ENCODE data around the gene CEP95.
"Not testable (repeated sequence)": the region's sequence is repeated elsewhere in the genome, so short reads cannot be mapped to it uniquely, and the experiment has no call there.

Gene CEP95, protein sequence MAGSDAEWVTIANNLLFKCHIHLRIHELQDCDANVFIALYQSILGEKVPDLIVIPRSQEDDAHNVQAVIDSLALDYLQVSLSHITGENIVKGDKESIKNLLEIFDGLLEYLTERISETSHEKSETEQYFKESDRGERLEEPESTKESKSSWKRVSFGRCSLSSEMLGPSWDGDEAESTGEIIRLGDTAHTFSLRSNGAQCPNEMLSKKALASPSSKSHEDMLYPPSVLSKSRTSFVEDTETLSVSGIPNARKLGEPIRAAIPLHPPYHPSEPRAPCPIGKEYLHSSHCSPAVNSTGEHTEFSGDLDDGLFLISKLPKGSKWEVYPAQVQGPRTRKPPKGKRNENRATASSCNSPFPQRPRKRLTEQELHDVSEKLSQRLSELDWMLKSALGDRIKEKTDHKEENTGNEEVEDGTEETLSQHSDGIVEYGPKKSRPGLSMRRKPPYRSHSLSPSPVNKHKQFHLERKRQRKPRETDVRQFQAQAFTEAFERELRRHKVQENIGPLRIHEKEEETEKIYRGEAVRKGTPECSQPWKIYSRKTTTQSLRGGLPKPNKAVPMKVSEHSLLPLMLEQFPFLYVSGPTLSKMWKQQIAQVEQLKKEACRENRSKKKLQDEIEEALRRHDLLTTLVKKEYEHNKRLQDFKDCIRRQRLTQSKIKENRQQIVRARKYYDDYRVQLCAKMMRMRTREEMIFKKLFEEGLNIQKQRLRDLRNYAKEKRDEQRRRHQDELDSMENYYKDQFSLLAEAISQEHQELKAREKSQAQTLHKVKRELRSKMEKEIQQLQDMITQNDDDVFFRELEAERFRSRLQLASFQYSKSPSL

DNA sequence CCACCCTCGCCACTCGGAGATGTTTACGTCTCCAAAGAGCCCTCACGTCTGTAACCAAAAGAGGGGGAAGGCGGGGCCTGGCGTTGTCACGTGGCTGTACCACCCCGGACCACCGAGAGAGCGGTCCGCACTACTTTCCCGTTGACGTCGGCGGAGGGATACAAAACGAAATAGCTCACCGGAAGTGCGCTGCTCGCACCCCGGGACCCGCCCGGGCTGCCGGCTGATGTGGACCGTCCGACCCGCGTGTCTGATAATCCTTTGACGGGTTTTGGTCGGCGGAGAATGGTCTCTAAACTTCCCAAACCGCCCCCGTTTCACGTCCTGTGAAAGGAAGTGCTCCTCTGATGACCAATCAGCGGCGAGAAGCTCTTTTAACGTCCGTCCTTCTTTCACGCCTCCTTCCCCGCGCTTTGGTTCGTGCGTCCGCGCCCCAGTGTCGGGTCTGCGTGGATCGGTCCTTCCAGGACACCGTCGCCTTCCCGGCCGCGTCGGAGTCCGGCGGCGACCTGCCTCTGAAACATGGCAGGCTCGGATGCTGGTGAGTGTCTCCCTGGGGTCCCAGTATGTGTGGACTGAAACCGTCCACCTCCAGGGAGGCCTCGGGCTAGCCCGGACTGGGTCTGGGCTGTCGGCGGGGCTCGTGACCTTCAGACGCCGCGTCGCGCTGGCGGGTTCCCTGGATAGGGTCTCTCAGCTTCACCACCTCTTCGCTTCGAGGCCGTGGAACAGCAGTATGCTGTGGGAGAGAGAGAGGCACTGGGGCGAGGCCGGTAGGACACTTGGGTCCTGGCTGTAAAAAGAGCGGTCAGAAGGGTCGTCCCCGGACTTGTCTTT, at the start of gene CEP95:
TSS of gene CEP95 (plus strand) at position 402 of the 837 bp plus-strand sequence. CDS start at position 523, 121 bp downstream.
- DNase-seq (ENCODE audit: insufficient read length, low spot score) (peak; percentile 63), FAIRE-seq (peak; percentile 87)

DNA sequence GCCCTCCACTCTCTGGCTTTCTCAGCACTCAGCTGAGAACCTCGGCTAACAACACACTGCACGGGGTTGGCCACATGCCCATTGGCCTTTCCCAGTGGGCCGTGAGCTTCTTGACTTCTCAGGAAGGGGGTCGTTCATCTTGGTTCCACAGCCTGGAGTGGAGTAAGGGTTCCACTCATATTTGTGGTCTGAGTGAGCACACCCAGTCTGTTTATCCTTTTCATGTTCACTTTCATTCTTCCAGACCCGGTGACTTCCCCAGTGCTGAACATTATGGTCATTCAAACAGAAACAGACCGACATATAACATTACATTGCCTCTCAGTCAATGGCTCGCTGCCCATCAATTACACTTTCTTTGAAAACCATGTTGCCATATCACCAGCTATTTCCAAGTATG, 49.6 kb upstream of the CEP95 start:
- no peak for FAIRE-seq

DNA sequence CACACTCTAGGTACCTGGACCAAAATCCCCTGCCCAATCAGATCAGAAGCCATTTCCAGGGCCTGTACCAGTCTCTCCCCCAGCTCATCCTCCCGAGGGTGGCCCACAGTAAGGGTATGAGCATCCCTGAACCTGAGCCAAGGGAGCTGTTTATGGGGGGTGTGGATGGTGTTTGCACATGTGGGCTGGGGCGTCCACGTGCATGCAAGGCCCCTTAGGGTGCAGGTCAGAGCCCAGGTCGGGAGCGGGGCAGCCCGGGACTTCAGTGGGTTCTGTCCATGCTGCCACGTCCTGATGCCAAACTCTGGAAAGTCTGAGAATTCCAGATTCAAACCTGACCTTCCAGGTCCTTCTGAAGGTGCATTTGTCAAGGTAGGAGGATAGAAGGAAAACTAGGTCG, 48.0 kb upstream of the CEP95 start:
- no peak for DNase-seq (ENCODE audit: insufficient read length, low spot score)
- FAIRE-seq = no peak

More for the DNA sequence above, 49.6 kb upstream of the CEP95 start:
- DNase-seq (ENCODE audit: insufficient read length, low spot score) = no peak

DNA sequence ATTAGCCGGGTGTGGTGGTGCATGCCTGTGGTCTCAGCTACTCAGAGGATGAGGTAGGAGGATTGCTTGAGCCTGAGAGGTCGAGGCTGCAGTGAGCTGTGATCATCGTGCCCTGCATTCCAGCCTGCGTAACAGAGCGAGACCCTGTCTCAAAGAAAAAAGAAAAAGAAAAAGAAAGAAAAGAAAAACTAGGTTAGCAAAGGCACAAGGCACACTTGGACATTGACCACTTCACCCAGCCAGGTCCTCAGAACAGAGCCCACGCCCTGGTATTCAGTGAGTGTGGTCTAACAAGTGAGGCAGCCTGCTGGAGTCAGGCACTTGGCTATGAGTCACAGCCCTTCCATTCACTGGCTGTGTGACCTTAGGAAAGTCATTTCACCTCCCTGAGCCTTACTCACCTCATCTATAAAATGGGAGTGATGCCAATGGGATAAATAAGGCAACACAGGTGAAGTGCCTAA, 47.5 kb upstream of the CEP95 start:
- DNase-seq (ENCODE audit: insufficient read length, low spot score) (no peak), FAIRE-seq (no peak)

DNA sequence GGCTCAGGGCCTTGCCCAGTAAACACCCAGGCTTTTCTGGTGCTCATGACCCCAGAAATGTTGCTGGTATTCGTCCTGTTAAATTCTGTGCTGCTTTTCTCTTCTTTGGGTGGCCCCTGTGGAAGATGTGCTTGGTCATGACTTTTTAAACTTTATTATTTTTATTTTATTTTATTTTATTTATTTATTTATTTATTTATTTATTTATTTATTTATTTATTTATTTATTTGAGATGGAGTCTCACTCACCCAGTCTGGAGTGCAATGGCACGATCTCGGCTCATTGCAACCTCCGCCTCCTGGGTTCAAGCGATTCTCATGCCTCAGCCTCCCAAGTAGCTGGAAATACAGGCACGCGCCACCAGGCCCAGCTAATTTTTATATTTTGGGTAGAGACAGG, 47.0 kb upstream of the CEP95 start:
- not testable (repeated sequence) for FAIRE-seq; DNase-seq (ENCODE audit: insufficient read length, low spot score)

DNA sequence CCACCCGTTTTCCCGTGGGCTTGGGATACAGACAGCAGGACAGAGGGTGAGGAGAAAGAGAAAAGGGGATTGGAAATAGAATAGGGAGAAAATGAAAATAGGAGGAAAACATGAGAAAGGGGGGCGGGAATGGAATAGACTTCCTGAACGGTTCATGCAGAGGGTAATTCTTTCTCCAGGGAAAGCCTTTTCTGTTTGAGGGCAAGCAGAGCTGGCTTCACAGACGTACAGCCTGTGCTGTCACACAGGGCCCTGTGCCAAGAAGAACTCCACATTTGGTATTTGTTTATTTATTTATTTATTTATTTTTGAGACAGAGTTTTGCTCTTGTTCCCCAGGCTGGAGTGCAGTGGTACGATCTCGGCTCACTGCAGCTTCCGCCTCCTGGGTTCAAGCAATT, 45.8 kb upstream of the CEP95 start:
- FAIRE-seq = no peak
- no peak for DNase-seq (ENCODE audit: insufficient read length, low spot score)

DNA sequence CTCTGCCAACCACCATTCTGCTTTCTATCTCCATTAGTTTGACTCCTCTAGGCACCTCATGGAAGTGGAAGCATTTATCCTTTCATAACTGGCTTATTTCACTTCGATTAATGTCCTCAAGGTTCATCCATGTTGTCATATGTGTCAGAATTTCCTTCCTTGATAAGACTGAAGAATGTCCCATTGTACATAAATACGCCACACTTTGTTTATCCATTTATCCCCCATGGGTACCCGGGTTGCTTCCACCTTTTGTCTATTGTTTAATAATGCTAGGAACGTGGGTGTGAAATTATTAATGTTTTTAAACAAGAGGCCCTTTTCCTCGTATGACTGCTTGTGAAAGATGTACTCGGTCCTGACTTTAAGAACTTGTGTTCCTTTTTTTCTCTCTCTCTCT, 45.0 kb upstream of the CEP95 start:
- DNase-seq (ENCODE audit: insufficient read length, low spot score) = no peak
- no peak for FAIRE-seq

DNA sequence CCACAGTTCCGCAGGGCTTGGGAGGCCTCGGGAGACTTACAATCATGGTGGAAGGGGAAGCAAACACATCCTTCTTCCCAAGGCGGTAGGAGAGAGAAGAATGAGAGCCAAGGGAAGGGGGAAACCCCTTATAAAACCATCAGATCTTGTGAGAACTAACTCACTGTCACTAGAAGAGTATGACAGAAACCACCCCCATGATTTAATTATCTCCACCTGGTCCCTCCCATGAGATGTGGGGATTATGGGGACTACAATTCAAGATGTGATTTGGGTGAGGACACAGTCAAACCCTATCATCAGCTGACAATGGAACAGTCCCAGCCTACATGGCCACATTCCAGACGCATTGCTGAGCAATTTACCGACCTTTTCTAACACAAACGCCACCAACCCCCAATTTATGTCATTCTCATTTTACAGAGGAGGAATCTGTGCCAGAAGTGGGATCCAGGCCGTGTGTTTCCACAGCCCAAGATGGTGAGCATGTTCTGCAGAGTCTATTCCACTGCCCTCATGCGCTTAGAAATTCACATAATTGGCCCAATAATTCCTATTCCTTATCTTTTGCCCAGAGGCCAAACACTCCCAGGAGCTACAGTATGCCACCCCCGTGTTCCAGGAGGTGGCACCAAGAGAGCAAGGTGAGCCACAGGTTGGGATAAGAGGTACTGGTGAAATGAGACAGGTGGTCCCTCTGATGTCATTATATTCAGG, 40.6 kb upstream of the CEP95 start:
- DNase-seq (ENCODE audit: insufficient read length, low spot score) (no peak), FAIRE-seq (no peak)

DNA sequence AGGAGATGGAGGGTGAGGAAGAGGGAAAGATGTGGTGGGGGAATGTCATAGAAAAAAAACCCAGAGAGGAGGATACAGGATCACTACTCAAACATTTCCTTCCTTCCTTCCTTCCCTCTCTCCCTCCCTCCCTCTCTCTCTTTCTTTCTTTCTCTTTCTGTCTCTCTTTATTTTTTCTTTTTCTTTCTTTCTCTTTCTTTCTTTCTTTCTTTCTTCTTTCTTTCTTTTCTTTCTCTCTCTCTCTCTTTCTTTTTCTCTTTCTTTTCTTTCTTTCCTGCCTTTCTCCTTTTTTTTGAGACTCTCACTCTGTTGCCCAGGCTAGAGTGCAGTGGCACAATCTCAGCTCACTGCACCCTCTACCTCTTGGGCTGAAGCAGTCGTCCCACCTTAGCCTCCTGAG, 39.9 kb upstream of the CEP95 start:
- not testable (repeated sequence) for DNase-seq (ENCODE audit: insufficient read length, low spot score); FAIRE-seq

DNA sequence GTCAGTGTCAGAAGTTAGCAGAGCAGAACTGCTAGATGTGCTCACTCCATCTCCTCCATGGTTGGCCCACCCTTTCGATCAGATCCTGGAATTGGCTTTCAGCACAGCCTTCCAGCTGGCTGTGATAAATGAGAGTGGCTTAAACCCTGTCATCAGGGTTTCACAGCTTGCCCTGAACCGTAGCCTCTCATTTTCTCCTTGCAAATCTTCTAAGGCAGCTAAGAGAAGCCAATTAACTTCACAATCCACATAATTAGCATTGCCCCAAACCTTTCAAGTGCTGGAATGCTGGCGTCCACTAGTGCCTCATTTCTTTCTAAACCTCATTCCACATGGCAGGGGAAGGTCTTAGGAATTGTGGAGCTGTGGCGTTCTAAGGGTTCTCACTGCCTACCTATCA, 36.2 kb upstream of the CEP95 start:
- DNase-seq (ENCODE audit: insufficient read length, low spot score) (no peak), FAIRE-seq (no peak)

DNA sequence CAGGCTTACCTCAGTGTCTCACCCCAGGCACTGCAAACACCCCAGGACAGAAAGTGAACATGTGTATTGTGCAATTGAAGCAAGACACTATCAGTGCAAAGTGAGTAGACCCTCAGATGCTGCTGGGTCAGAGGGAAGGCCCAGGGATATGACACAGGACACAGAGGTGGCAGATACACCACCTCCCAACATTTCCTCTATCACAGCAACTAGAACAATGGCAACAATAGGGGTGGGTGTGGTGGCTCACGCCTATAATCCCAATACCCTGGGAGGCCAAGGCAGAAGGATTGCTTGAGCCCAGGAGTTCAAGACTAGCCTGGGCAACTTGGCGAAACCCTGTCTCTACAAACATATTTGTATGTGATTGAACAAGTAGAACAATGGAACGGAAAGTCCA, 35.3 kb upstream of the CEP95 start:
- FAIRE-seq = no peak
- DNase-seq (ENCODE audit: insufficient read length, low spot score) = no peak

DNA sequence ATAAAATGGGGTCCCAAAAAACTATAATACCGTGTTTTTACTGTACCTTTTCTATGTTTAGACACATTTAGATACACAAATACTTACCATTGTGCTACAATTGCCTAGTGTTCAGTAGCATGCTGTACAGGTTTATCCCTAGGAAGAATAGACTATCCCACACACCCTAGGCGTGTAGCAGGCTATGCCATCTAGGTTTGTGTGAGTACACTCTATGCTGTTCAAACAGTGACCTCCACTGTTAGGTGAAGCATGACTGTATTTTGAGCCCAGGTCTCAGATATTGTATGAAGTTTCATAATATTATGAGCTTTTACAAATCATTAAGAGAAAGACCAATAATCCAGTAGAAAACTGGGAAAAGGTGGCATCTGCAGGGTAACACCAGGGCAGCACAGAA, 34.2 kb upstream of the CEP95 start:
- FAIRE-seq (no peak), DNase-seq (ENCODE audit: insufficient read length, low spot score) (no peak)

DNA sequence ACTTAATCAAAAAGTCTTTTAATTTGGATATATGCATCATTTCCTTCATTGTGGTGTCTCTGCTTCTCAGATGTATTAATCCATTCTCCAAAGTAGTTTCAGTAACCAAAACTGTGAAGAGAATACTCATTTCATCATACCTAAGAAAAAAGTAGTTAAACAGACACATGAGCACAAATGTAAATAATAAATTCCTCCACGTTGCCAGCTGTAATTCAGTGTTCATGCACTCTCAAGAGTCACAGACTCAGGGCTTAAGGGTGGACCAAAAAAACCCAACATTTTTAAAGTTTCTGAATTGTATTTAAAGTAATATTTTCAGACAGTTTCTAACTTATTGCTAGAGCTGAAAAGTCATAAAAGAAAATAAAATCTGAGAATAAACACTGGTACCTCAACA, 28.9 kb upstream of the CEP95 start:
- FAIRE-seq = no peak

DNA sequence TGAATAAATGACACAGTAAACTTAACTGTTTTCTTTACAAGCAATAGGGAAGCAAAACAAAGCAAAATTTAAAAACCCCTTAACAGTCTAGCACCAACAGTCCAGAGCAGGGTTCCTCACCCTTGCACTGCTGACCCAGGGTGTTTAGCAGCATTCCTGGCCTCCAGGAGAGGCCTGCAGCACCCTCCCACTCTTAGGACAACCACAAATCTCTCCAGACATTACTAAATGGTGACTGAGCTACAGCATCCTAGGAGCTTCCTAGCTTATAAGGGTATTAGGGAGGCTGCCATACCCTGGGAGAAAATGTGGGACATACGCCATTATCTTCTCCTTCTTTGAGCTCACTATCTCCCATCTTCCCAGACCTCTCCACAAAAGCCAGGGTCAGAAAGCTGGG, 25.8 kb upstream of the CEP95 start:
- FAIRE-seq = no peak
- no peak for DNase-seq (ENCODE audit: insufficient read length, low spot score)

More for the DNA sequence above, 28.9 kb upstream of the CEP95 start:
- no peak for DNase-seq (ENCODE audit: insufficient read length, low spot score)

DNA sequence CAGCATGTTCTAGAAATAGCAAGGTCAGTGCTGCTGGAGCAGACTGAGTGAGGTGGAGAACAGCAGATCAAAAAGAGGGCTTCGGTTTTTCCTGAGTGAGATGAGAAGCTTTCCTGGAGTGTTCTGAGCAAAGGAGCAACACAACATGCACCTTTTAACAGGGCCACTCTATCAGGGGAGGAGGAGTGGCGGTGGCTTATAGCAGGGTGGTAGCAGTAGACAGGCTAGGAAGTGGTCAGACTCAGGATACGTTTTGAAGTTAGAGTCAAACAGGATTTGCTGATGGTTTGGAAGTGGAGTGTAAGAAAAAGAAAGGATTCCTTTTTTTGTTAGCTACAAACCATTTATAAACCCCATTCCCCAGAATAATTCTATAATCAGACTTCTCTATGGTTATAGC, 22.4 kb upstream of the CEP95 start:
- no peak for DNase-seq (ENCODE audit: insufficient read length, low spot score)
- no peak for FAIRE-seq

DNA sequence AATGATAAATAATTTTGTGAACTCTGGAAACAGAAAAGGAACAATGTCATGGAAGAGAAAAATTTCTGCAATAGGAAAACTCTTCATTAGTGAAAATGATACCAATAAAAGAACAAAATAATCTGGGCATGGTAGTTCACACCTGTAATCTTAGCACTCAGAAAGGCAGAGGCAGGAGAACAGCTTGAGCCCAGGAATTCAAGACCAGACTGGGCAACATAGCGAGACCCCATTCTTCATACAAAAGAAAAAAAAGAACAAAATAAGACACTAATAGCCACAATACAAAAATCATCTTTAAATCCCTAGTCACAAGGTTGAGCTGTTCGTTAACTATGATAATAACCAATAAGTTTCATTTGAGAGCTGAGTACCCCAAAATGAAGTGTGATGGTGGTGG, 18.5 kb upstream of the CEP95 start:
- FAIRE-seq (no peak), DNase-seq (ENCODE audit: insufficient read length, low spot score) (no peak)

DNA sequence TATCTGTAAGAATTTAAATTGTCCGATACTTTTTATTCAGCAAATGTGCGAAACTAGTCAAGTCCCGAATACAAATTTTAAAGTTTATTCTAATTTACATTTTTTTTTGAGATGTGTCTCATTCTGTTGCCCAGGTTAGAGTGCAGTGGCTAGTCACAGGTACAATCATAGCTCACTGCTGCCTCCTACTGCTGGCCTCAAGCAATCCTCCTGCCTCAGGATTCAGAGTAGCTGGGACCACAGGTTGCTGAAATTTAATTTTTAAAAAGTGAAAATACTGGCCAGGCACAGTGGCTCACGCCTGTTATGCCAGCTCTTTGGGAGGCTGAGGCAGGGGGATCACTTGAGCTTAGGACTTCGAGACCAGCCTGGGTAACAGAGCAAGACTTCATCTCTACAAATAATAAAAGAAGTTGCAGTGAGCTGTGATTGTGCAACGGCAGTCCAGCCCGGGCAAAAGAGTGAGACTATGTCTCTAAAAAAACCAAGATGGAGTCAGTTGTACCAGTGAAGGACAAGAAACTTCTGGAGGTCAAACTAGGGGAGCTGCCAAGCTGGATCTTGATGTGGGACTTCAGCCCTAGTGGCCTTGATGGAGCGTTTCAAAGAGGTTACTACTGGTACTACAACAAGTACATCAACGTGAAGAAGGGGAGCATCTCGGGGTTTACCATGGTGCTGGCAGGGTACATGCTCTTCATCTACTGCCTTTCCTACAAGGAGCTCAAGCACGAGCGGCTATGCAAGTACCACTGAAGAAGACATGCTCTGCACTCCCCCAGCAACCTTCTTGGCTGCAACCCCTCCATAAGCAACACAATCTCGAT, 15.5 kb upstream of the CEP95 start:
- DNase-seq (ENCODE audit: insufficient read length, low spot score) (no peak), FAIRE-seq (no peak)

DNA sequence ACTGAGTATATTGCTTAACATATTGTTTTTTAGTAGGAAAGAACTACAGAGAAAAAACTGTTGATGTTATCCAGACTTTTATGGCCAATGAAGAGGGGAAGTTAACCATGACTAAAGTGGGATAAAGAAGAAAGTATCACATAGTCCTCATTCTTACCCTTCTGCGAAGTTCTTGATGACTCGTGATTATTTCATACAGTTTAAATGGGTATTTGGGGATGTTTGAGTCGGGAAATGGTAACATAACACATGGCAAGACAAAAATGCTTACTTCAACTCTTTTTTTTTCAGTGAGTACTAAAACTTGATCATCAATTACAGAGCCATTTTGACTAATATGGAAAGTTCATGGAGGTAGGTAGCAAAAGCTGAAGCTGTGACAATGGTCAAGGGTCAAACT, 14.8 kb upstream of the CEP95 start:
- FAIRE-seq = no peak
- no peak for DNase-seq (ENCODE audit: insufficient read length, low spot score)

DNA sequence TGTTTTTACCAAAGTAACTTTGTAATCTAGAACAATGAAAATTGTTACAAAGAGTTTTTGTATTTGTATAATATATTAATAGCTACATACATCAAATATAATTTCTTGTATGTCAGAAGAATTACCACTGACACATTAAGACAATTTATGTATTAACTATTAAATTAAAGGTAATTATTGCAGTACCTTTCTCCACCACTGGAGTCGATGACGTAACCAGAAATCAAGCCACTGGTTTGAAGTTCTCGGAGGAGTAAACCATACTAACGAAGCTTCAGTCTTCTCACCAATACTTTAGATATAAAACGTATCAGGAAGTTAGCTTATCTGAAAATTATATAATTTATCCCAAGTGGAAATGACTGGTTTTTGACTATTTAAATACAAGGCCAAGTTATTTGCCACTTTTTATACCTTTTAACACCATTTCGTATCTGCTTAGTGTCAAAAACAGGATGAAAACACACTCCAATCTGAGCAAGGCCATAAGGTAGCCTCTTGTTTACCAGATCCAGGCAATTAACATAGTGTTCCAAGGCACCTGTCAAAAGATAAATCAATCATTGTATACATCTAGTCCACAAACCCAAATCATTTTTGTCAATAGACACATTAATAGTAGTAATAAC, 14.2 kb upstream of the CEP95 start:
- FAIRE-seq = no peak

More for the DNA sequence above, 14.2 kb upstream of the CEP95 start:
- no peak for DNase-seq (ENCODE audit: insufficient read length, low spot score)
